ACC112 (cell line): Measurements from ENCODE around the gene MYMK.

Experiments used
- H2AFZ ChIP-seq: fragments of 200-600 bp; sonication (generic); one replicate; pipeline ENCODE4 v1.6.0; 2017; ENCODE audit warnings: antibody characterized with exemption, low read length; ENCODE audit not compliant: unreplicated experiment
- H3K27ac ChIP-seq: fragments of 200-600 bp; sonication (generic); 2 replicates; pipeline ENCODE4 v1.5.1; 2014; ENCODE audit warnings: low read depth, mild to moderate bottlenecking, antibody characterized with exemption, low read length, moderate library complexity
- H3K27me3 ChIP-seq: fragments of 200-600 bp; sonication (generic); 2 replicates; pipeline ENCODE4 v1.6.1; 2014; ENCODE audit warnings: mild to moderate bottlenecking, antibody characterized with exemption, low read length, moderate library complexity, mixed read lengths; ENCODE audit not compliant: insufficient read depth
- H3K36me3 ChIP-seq: fragments of 200-600 bp; sonication (generic); 2 replicates; pipeline ENCODE4 v1.6.1; 2016; ENCODE audit warnings: mild to moderate bottlenecking, antibody characterized with exemption, low read length, moderate library complexity, mixed read lengths; ENCODE audit not compliant: insufficient read depth
- H3K4me1 ChIP-seq: fragments of 200-600 bp; sonication (generic); one replicate; pipeline ENCODE4 v1.6.1; 2016; ENCODE audit warnings: low read length, mixed read lengths; ENCODE audit not compliant: insufficient read depth, unreplicated experiment, control insufficient read depth
- H3K4me3 ChIP-seq: fragments of 200-600 bp; sonication (generic); 2 replicates; pipeline ENCODE4 v1.5.1; 2014; ENCODE audit warnings: mild to moderate bottlenecking, low read depth, low read length
- H3K79me2 ChIP-seq: fragments of 200-600 bp; sonication (generic); one replicate; pipeline ENCODE4 v1.6.0; 2016; ENCODE audit warnings: low read length; ENCODE audit not compliant: control insufficient read depth, unreplicated experiment, insufficient read depth

MYMK gene

GRCh38 chr9:133543772-133544467, 19.2 kb upstream of the MYMK start:
- no peak overlapping the region for H3K27ac ChIP-seq

DNA sequence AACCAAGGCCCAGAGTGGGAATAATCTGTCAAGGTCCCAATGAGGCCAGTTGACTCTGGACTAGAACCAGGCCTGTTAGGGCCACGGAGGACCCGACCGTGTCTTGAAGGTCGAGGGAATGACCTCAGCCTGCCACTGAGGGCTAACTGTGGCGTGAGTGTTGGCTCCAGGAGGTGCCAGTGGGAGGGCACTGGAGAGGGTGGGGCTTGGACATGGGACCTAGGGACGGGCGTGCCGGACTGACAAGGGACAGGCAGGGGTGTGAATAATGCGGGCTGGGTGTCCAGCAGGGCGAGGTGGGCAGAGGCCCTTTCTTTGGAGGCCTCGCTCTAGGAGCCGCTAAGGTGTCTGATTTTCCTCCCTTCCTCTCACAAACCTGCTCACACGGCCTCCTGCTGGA, 17.2 kb upstream of the MYMK start:
- H2AFZ ChIP-seq, result no peak overlapping the region
- H3K4me3 ChIP-seq, result no peak overlapping the region
- no peaks in the 10 kb centered on the region for H3K79me2 ChIP-seq
- H3K36me3 ChIP-seq, result no peaks in the 10 kb centered on the region
- H3K27me3 ChIP-seq, result no peaks in the 10 kb centered on the region
- no peak overlapping the region for H3K27ac ChIP-seq
- no peaks in the 10 kb centered on the region for H3K4me1 ChIP-seq

More at GRCh38 chr9:133543772-133544467, 19.2 kb upstream of the MYMK start:
- H3K4me3 ChIP-seq, result no peak overlapping the region
- no peaks in the 10 kb centered on the region for H3K27me3 ChIP-seq
- H3K36me3 ChIP-seq, result no peaks in the 10 kb centered on the region
- H3K79me2 ChIP-seq, result no peaks in the 10 kb centered on the region
- H2AFZ ChIP-seq, result no peak overlapping the region
- no peaks in the 10 kb centered on the region for H3K4me1 ChIP-seq

- no peak overlapping the region for H2AFZ ChIP-seq
- no peaks in the 10 kb centered on the region for H3K4me1 ChIP-seq
- H3K79me2 ChIP-seq, result no peaks in the 10 kb centered on the region
- H3K4me3 ChIP-seq, result no peak overlapping the region
- no peak overlapping the region for H3K27ac ChIP-seq
- no peaks in the 10 kb centered on the region for H3K36me3 ChIP-seq
- H3K27me3 ChIP-seq, result peaks cover 5% of the 10 kb centered on the region; the same call in 1 of the 2 replicates
Measured at GRCh38 chr9:133540698-133541025, 15.9 kb upstream of the MYMK start.

- Histone ChIP-seq H3K27ac (no peak overlapping the region), H3K36me3 (no peaks in the 10 kb centered on the region), H3K4me1 (no peaks in the 10 kb centered on the region), H3K79me2 (no peaks in the 10 kb centered on the region), H2AFZ (no peak overlapping the region), H3K27me3 (peaks cover 6% of the 10 kb centered on the region; the same call in 1 of the 2 replicates), H3K4me3 (no peak overlapping the region)
Measured at GRCh38 chr9:133539991-133540697, 15.4 kb upstream of the MYMK start.

DNA sequence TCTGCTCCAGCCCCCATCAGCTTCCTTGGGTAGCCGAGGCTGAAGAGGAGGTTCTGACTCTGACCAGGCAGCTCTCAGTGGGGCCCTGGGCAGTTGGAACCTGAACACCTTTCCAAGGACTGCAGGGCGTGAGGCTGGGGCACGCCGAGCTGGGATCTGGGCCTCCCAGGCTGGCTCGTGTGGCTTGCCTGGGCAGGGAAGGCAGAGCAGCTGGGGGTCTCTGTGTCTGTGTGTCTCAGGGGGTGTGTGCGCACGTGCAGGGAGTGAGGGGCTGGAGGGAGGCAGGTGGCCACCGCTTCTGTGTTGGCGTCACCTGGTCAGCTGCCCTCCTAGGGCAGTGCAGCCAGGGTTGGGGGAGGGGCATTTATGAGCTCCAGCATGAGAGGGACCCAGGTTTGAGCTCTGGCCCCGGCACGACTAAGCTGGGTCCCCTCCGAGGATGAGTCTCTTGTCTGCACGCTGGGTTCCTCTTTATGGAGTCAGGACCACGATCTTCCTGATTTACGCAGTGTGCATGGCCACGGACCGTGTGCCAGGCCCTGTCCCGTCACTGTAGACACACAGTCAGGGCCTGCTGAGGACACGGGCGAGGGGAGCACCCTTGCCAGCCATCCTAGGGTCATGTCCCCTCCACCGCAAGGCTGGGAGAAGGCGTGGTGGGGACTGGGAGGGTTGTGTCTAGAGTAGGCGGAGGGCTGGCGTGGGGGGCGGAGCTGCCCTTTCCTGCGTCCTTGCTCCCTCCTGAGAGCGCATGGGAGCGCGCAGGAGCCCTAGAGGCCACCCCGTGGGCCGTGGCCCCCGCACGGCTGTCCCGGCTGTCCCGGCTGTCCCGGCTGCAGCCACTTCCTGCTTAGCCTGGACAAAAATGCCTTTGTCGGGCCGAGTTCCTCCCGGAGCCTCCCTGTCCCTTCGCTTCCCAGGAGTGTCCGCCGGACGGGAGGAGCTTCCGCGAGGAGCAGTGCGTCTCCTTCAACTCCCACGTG, 14.4 kb upstream of the MYMK start:
- no peak overlapping the region for H2AFZ ChIP-seq
- H3K27me3 ChIP-seq, result peaks cover 13% of the 10 kb centered on the region
- H3K36me3 ChIP-seq, result no peaks in the 10 kb centered on the region
- no peaks in the 10 kb centered on the region for H3K79me2 ChIP-seq
- H3K4me1 ChIP-seq, result peaks cover 5% of the 10 kb centered on the region
- no peak overlapping the region for H3K4me3 ChIP-seq
- H3K27ac ChIP-seq, result no peak overlapping the region

GRCh38 chr9:133538176-133538575, 13.4 kb upstream of the MYMK start:
- Histone ChIP-seq H3K27ac (no peak overlapping the region), H3K4me3 (no peak overlapping the region), H3K79me2 (no peaks in the 10 kb centered on the region), H3K27me3 (peaks cover 13% of the 10 kb centered on the region), H3K36me3 (no peaks in the 10 kb centered on the region), H2AFZ (no peak overlapping the region), H3K4me1 (peaks cover 5% of the 10 kb centered on the region)

DNA sequence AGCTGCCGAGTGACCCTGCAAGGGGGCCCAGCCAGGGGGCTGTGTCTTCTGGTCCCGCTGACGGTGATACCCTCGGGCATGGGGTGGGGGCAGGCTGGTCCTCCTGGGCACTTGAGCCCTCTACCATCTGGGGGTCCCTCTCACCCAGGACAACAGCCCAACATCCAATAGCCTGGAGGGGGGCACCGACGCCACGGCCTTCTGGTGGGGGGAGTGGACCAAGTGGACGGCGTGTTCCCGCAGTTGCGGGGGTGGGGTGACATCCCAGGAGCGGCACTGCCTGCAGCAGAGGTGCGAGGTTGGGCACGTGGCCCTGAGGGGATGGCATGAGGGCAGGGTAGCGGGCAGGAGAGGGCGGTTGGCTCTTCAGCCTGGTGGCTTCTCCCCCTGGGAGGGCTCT, 12.5 kb upstream of the MYMK start:
- Histone ChIP-seq H3K4me3 (no peak overlapping the region), H3K79me2 (no peaks in the 10 kb centered on the region), H3K36me3 (no peaks in the 10 kb centered on the region), H2AFZ (no peak overlapping the region), H3K27me3 (peaks cover 13% of the 10 kb centered on the region), H3K27ac (no peak overlapping the region), H3K4me1 (peaks cover 5% of the 10 kb centered on the region)

DNA sequence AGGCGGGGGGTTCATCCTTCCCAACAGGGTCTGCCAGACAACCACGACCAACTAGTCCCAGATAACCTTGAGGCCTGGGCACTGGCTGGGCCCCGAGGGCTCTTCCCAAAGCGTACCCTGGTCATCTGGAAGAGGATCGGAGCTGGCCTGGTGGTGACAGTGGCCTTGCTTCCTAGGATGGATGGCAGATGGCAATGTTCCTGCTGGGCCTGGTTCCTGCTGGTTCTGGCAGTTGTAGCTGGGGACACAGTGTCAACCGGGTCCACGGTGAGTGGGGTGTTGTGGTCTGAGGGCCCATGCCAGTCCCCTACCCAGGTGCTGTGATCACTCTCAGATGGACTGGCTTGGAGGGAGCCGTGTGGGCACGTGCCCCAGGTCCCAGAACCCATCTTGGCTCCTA, 11.8 kb upstream of the MYMK start:
- H2AFZ ChIP-seq, result no peak overlapping the region
- no peaks in the 10 kb centered on the region for H3K36me3 ChIP-seq
- peaks cover 5% of the 10 kb centered on the region for H3K4me1 ChIP-seq
- peaks cover 13% of the 10 kb centered on the region for H3K27me3 ChIP-seq
- H3K4me3 ChIP-seq, result no peak overlapping the region
- H3K27ac ChIP-seq, result no peak overlapping the region
- no peaks in the 10 kb centered on the region for H3K79me2 ChIP-seq

DNA sequence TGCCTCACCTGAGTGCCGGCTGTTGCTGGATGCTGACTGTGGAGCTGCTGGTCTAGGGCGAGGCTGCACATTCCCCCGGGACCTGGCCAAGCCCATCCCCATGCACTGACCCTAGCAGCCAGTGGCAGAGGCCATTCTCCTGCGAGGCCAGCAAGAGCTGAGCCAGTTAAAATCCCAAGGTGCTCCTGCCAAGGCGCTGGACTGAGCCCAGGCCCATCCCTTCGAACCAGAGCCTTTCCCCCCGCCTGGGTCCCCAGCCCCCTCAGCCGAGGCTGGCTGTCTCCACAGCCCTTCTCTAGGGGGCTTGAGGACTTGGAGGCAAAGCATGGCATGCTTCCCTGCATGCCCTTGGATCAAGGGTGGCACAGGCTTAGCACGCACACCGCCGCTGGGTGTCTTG, 11.3 kb upstream of the MYMK start:
- H3K79me2 ChIP-seq, result no peaks in the 10 kb centered on the region
- no peak overlapping the region for H2AFZ ChIP-seq
- no peaks in the 10 kb centered on the region for H3K36me3 ChIP-seq
- no peak overlapping the region for H3K27ac ChIP-seq
- peaks cover 13% of the 10 kb centered on the region for H3K27me3 ChIP-seq
- no peak overlapping the region for H3K4me3 ChIP-seq
- peaks cover 5% of the 10 kb centered on the region for H3K4me1 ChIP-seq

GRCh38 chr9:133535306-133535877, 10.6 kb upstream of the MYMK start:
- peaks cover 14% of the 10 kb centered on the region for H3K27me3 ChIP-seq

More at GRCh38 chr9:133535306-133535877, 10.6 kb upstream of the MYMK start:
- Histone ChIP-seq H3K4me3 (no peak overlapping the region), H2AFZ (no peak overlapping the region), H3K27ac (no peak overlapping the region), H3K36me3 (no peaks in the 10 kb centered on the region), H3K4me1 (peaks cover 5% of the 10 kb centered on the region), H3K79me2 (no peaks in the 10 kb centered on the region)
